Measurements from ENCODE around the gene TBC1D3I.
"Not testable (repeated sequence)": the region's sequence is repeated elsewhere in the genome, so short reads cannot be mapped to it uniquely, and the experiment has no call there.

- TF ChIP-seq CTCF, EP300, POLR2AphosphoS5 (IDR thresholded peaks at IDR 0.05): not testable (repeated sequence)
Measured at GRCh38 chr17:36242046-36242445, 22.3 kb downstream of the TBC1D3I start.

Measured in esophagus muscularis mucosa (tissue), 4 donors.